HT-29 (cell line): ENCODE results near the gene SLC6A1. TPM values are rescaled to one million over a fixed set of nuclear protein-coding genes. Genes with fewer than 3 reads are reported as not detected.

ENCODE experiments used
- DNase-seq: peaks from one replicate; pipeline ENCODE4 v3.0.0-alpha.2; 2015; ENCODE audit warnings: low spot score
- total RNA-seq: library from RNA; depleted of rRNA; stranded (reverse); fragments of >200 nt; shearing (Covaris generic); gene quantifications from 2 replicates; pipeline ENCODE4 v1.2.3, GENCODE V29; 2014

SLC6A1 gene
- total RNA-seq, 1 experiment from 2014 or later, result not detected

GRCh38 chr3:10992943-10993728 is 588 bp downstream of the SLC6A1 start:
- DNase-seq, result no peak

GRCh38 chr3:10993729-10994065 is 1.1 kb downstream of the SLC6A1 start:
- DNase-seq, result no peak

- no peak for DNase-seq
Measured at GRCh38 chr3:10994306-10994705, 1.8 kb downstream of the SLC6A1 start.

- no peak for DNase-seq
Measured at GRCh38 chr3:10995871-10996270, 3.3 kb downstream of the SLC6A1 start.

- no peak for DNase-seq
Measured at GRCh38 chr3:10996345-10997013, 3.9 kb downstream of the SLC6A1 start.

GRCh38 chr3:10997196-10997595 is 4.6 kb downstream of the SLC6A1 start:
- no peak for DNase-seq

GRCh38 chr3:10998542-10998941 is 6.0 kb downstream of the SLC6A1 start:
- DNase-seq, result no peak

- no peak for DNase-seq
Measured at GRCh38 chr3:10999221-11000107, 6.9 kb downstream of the SLC6A1 start.

- no peak for DNase-seq
Measured at GRCh38 chr3:11000528-11000927, 8.0 kb downstream of the SLC6A1 start.

GRCh38 chr3:11001020-11001657 is 8.6 kb downstream of the SLC6A1 start:
- no peak for DNase-seq

GRCh38 chr3:11001658-11002021 is 9.1 kb downstream of the SLC6A1 start:
- no peak for DNase-seq

GRCh38 chr3:11002371-11002807 is 9.8 kb downstream of the SLC6A1 start:
- no peak for DNase-seq

GRCh38 chr3:11004563-11004962 is 12.0 kb downstream of the SLC6A1 start:
- DNase-seq, result no peak

GRCh38 chr3:11005686-11006256 is 13.2 kb downstream of the SLC6A1 start:
- DNase-seq, result no peak

GRCh38 chr3:11006986-11007933 is 14.7 kb downstream of the SLC6A1 start:
- DNase-seq, result no peak

GRCh38 chr3:11009898-11010297 is 17.4 kb downstream of the SLC6A1 start:
- DNase-seq, result no peak

- DNase-seq, result no peak
Measured at GRCh38 chr3:11010426-11011165, 18.0 kb downstream of the SLC6A1 start.

- no peak for DNase-seq
Measured at GRCh38 chr3:11014253-11014652, 21.7 kb downstream of the SLC6A1 start.

- DNase-seq, result no peak
Measured at GRCh38 chr3:11014752-11015151, 22.2 kb downstream of the SLC6A1 start.

GRCh38 chr3:11015369-11015768 is 22.8 kb downstream of the SLC6A1 start:
- no peak for DNase-seq
